Type B pancreatic cell (in vitro differentiated cells): ENCODE data around the gene HOXD10. TPM values are rescaled to one million over a fixed set of nuclear protein-coding genes. Genes with fewer than 3 reads are reported as not detected.

Source experiments
- DNase-seq: peaks from one replicate; pipeline ENCODE4 v3.0.0; 2021; ENCODE audit warnings: mixed read lengths; ENCODE audit not compliant: unreplicated experiment; ENCODE audit errors: extremely low spot score
- H3K27ac Mint-ChIP-seq: 2 replicates; pipeline ENCODE4 v1.8.0; 2021; ENCODE audit warnings: mild to moderate bottlenecking, mixed read lengths
- H3K27me3 Mint-ChIP-seq: 2 replicates; pipeline ENCODE4 v1.8.0; 2021; ENCODE audit warnings: mixed read lengths
- H3K36me3 Mint-ChIP-seq: 2 replicates; pipeline ENCODE4 v1.8.0; 2021; ENCODE audit warnings: mixed read lengths
- H3K4me1 Mint-ChIP-seq: one replicate; pipeline ENCODE4 v1.8.0; 2021; ENCODE audit warnings: mixed read lengths; ENCODE audit not compliant: unreplicated experiment
- H3K4me3 Mint-ChIP-seq: 2 replicates; pipeline ENCODE4 v1.8.0; 2021; ENCODE audit warnings: mild to moderate bottlenecking, mixed read lengths
- H3K9me3 Mint-ChIP-seq: 2 replicates; pipeline ENCODE4 v1.8.0; 2021; ENCODE audit warnings: mixed read lengths
- CTCF ChIP-seq: fragments of 200-600 bp; sonication (generic); conservative IDR thresholded peaks from 2 replicates; pipeline ENCODE4 v1.5.0; 2021; ENCODE audit warnings: antibody characterized with exemption, mild to moderate bottlenecking
- total RNA-seq: library from RNA; stranded (reverse); gene quantifications from 2 replicates; pipeline ENCODE4 v1.2.1, GENCODE V29; 2021; ENCODE audit warnings: low replicate concordance

Gene HOXD10
- total RNA-seq, 1 donor from 2014 or later, result 0.56 TPM

GRCh38 chr2:176134035-176134434, 17.5 kb downstream of the HOXD10 start:
- H3K36me3 Mint-ChIP-seq, result peaks cover 3% of the 10 kb centered on the region
- H3K4me3 Mint-ChIP-seq, result no peak overlapping the region

GRCh38 chr2:176135035-176135440, 18.5 kb downstream of the HOXD10 start:
- Mint-ChIP-seq H3K36me3 (peaks cover 3% of the 10 kb centered on the region), H3K9me3 (peaks cover 3% of the 10 kb centered on the region), H3K4me1 (peaks cover 25% of the 10 kb centered on the region), H3K27ac (peak overlapping the region; percentile 78), H3K27me3 (peaks cover 93% of the 10 kb centered on the region), H3K4me3 (peak overlapping the region; percentile 90)
- TF ChIP-seq CTCF, result no peak
- DNase-seq, result no peak

More at GRCh38 chr2:176134035-176134434, 17.5 kb downstream of the HOXD10 start:
- no peak for DNase-seq
- no peak for TF ChIP-seq CTCF
- Mint-ChIP-seq H3K9me3 (peaks cover 3% of the 10 kb centered on the region), H3K4me1 (peaks cover 26% of the 10 kb centered on the region), H3K27me3 (peaks cover 87% of the 10 kb centered on the region), H3K27ac (no peak overlapping the region)

GRCh38 chr2:176136374-176137251, 20.0 kb downstream of the HOXD10 start:
- Mint-ChIP-seq H3K4me1 (peaks cover 20% of the 10 kb centered on the region), H3K27ac (peak overlapping the region; percentile 78), H3K4me3 (peak overlapping the region; percentile 90), H3K36me3 (peaks cover 3% of the 10 kb centered on the region), H3K9me3 (peaks cover 3% of the 10 kb centered on the region), H3K27me3 (peaks cover 96% of the 10 kb centered on the region)
- peak; percentile 22 for TF ChIP-seq CTCF
- no peak for DNase-seq

- peak overlapping the region; percentile 81 for H3K4me3 Mint-ChIP-seq
Observed at GRCh38 chr2:176137252-176137580, 20.6 kb downstream of the HOXD10 start.

GRCh38 chr2:176137906-176138305, 21.3 kb downstream of the HOXD10 start:
- no peak for DNase-seq
- Mint-ChIP-seq H3K9me3 (peaks cover 3% of the 10 kb centered on the region), H3K4me1 (peaks cover 12% of the 10 kb centered on the region), H3K27ac (no peak overlapping the region), H3K27me3 (peaks cover 96% of the 10 kb centered on the region), H3K4me3 (peak overlapping the region; percentile 81), H3K36me3 (peaks cover 3% of the 10 kb centered on the region)
- TF ChIP-seq CTCF, result no peak

More at GRCh38 chr2:176137252-176137580, 20.6 kb downstream of the HOXD10 start:
- peaks cover 96% of the 10 kb centered on the region for H3K27me3 Mint-ChIP-seq
- no peak for TF ChIP-seq CTCF
- DNase-seq, result no peak
- peaks cover 3% of the 10 kb centered on the region for H3K36me3 Mint-ChIP-seq
- peaks cover 17% of the 10 kb centered on the region for H3K4me1 Mint-ChIP-seq
- no peak overlapping the region for H3K27ac Mint-ChIP-seq
- H3K9me3 Mint-ChIP-seq, result peaks cover 3% of the 10 kb centered on the region
